Liver (tissue), 3 donors: ENCODE data around the gene STK4.

ENCODE experiments used
- ATF3 ChIP-seq: IDR thresholded peaks from 2 replicates; pipeline ENCODE4 v1.6.1; 2016; ENCODE audit warnings: antibody characterized with exemption
- CTCF ChIP-seq: fragments of 150-350 bp; IDR thresholded peaks from 2 replicates; pipeline ENCODE4 v1.5.1; 2017; ENCODE audit warnings: improper control_type of control experiment, low read depth, low read length; ENCODE audit not compliant: missing input control
- FOXA1 ChIP-seq: IDR thresholded peaks from 2 replicates; pipeline ENCODE4 v1.6.1; 2016; ENCODE audit warnings: antibody characterized with exemption
- GABPA ChIP-seq, 2 donors: IDR thresholded peaks in 1 of 2; conservative IDR thresholded peaks in 1 of 2; 2 replicates each; pipeline ENCODE4 v1.6.1; 2016; ENCODE audit warnings: antibody characterized with exemption in 2 of 2, mild to moderate bottlenecking in 1 of 2, moderate library complexity in 1 of 2
- JUND ChIP-seq, 2 donors: IDR thresholded peaks; 2 replicates each; pipeline ENCODE4 v1.6.1; 2016; ENCODE audit warnings: antibody characterized with exemption in 2 of 2
- MAX ChIP-seq: IDR thresholded peaks from 2 replicates; pipeline ENCODE4 v1.6.1; 2016; ENCODE audit warnings: antibody characterized with exemption
- RAD21 ChIP-seq, 2 donors: IDR thresholded peaks; 2 replicates each; pipeline ENCODE4 v1.6.1; 2016; ENCODE audit warnings: antibody characterized with exemption in 2 of 2, mild to moderate bottlenecking in 2 of 2
- REST ChIP-seq: IDR thresholded peaks from 2 replicates; pipeline ENCODE4 v1.6.1; 2016; ENCODE audit warnings: antibody characterized with exemption, mild to moderate bottlenecking
- RXRA ChIP-seq, 2 donors: IDR thresholded peaks; 2 replicates each; pipeline ENCODE4 v1.6.1; 2017 to 2018; ENCODE audit warnings: antibody characterized with exemption in 2 of 2, mild to moderate bottlenecking in 1 of 2
- SP1 ChIP-seq: IDR thresholded peaks from 2 replicates; pipeline ENCODE4 v1.6.1; 2018; ENCODE audit warnings: antibody characterized with exemption, mild to moderate bottlenecking
- TAF1 ChIP-seq: conservative IDR thresholded peaks from 2 replicates; pipeline ENCODE4 v1.6.1; 2016; ENCODE audit warnings: antibody characterized with exemption, mild to moderate bottlenecking
- YY1 ChIP-seq: IDR thresholded peaks from 2 replicates; pipeline ENCODE4 v1.6.1; 2016; ENCODE audit warnings: antibody characterized with exemption, mild to moderate bottlenecking
- ZBTB33 ChIP-seq: IDR thresholded peaks from 2 replicates; pipeline ENCODE4 v1.6.1; 2016; ENCODE audit warnings: antibody characterized with exemption
- donor health status: healthy.
- donor health status: healthy.

GRCh38 chr20:45119556-45120266, 153.4 kb downstream of the STK4 start:
- TF ChIP-seq CTCF (no peak), TAF1 (no peak), SP1 (no peak), RAD21 (IDR thresholded peaks at IDR 0.05) (no peak), ATF3 (no peak), YY1 (no peak), JUND (IDR thresholded peaks at IDR 0.05) (no peak), REST (no peak), FOXA1 (no peak), MAX (no peak), RXRA (IDR thresholded peaks at IDR 0.05) (no peak), GABPA (IDR thresholded peaks at IDR 0.05 in 1 of 2, conservative IDR thresholded peaks at IDR 0.05 in 1 of 2) (no peak), ZBTB33 (no peak)
